RWPE2 (cell line): ENCODE results near the gene PLXNB3.
"Not testable (repeated sequence)": the region's sequence is repeated elsewhere in the genome, so short reads cannot be mapped to it uniquely, and the experiment has no call there.

ENCODE experiments used
- ATAC-seq: fragments of 200-7000 bp; cut with Tn5 transposase; 3 replicates; pipeline ENCODE4 v1.9.1; 2021; ENCODE audit warnings: low read depth
- DNase-seq: peaks from one replicate; pipeline ENCODE4 v3.0.0-alpha.2; 2020; ENCODE audit warnings: low spot score
- H3K27ac ChIP-seq: fragments of 450-650 bp; 2 replicates; pipeline ENCODE4 v1.5.1; 2017; ENCODE audit warnings: mild to moderate bottlenecking; ENCODE audit not compliant: poor library complexity, severe bottlenecking
- H3K27me3 ChIP-seq: fragments of 250-450 bp; sonication (Bioruptor Pico); 2 replicates; pipeline ENCODE4 v1.5.1; 2021; ENCODE audit warnings: mild to moderate bottlenecking, moderate library complexity; ENCODE audit not compliant: insufficient read depth, poor library complexity, severe bottlenecking
- H3K36me3 ChIP-seq: fragments of 250-450 bp; sonication (Bioruptor Pico); 2 replicates; pipeline ENCODE4 v1.5.1; 2020; ENCODE audit warnings: low read depth, mild to moderate bottlenecking, moderate library complexity
- H3K4me1 ChIP-seq: fragments of 250-450 bp; sonication (Bioruptor Pico); 2 replicates; pipeline ENCODE4 v1.5.1; 2021; ENCODE audit warnings: mild to moderate bottlenecking, moderate library complexity; ENCODE audit not compliant: insufficient read depth, poor library complexity, severe bottlenecking
- H3K4me3 ChIP-seq: fragments of 250-450 bp; sonication (Bioruptor Pico); 2 replicates; pipeline ENCODE4 v1.5.1; 2021; ENCODE audit warnings: mild to moderate bottlenecking, moderate library complexity; ENCODE audit not compliant: severe bottlenecking
- H3K9me3 ChIP-seq: fragments of 250-450 bp; sonication (Bioruptor Pico); 2 replicates; pipeline ENCODE4 v1.5.1; 2021; ENCODE audit warnings: mild to moderate bottlenecking, moderate library complexity; ENCODE audit not compliant: severe bottlenecking
- TF ChIP-seq, protein P1 (sequence below): fragments of 450-650 bp; IDR thresholded peaks from one replicate; pipeline ENCODE4 v1.5.1; 2017; ENCODE audit warnings: mild to moderate bottlenecking, moderate library complexity; ENCODE audit not compliant: poor library complexity, severe bottlenecking

PLXNB3 gene

DNA sequence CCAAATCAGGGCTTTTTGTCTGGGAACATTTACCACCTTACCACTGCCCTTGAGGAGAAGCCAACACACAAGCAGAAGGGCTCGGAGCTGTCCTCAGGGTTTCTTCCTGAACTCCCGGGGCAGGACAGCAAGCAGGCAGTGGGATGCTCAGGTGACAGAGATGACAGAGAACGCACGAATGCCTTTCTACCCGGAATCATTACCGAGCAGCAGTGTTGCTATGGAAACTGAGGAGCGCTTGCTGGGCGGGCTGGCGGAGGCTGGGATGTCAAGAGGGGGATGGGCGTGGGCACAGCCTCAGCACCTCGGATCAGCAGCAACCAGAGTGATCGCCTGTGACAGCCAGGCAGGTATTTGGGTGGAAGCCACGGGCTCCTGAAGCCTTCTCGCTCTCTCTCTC lies 48.2 kb downstream of the PLXNB3 start:
- H3K27me3 ChIP-seq: no peaks in the 10 kb centered on the region
- H3K4me1 ChIP-seq: no peaks in the 10 kb centered on the region
- TF ChIP-seq, protein P1, sequence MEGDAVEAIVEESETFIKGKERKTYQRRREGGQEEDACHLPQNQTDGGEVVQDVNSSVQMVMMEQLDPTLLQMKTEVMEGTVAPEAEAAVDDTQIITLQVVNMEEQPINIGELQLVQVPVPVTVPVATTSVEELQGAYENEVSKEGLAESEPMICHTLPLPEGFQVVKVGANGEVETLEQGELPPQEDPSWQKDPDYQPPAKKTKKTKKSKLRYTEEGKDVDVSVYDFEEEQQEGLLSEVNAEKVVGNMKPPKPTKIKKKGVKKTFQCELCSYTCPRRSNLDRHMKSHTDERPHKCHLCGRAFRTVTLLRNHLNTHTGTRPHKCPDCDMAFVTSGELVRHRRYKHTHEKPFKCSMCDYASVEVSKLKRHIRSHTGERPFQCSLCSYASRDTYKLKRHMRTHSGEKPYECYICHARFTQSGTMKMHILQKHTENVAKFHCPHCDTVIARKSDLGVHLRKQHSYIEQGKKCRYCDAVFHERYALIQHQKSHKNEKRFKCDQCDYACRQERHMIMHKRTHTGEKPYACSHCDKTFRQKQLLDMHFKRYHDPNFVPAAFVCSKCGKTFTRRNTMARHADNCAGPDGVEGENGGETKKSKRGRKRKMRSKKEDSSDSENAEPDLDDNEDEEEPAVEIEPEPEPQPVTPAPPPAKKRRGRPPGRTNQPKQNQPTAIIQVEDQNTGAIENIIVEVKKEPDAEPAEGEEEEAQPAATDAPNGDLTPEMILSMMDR: no peak

DNA sequence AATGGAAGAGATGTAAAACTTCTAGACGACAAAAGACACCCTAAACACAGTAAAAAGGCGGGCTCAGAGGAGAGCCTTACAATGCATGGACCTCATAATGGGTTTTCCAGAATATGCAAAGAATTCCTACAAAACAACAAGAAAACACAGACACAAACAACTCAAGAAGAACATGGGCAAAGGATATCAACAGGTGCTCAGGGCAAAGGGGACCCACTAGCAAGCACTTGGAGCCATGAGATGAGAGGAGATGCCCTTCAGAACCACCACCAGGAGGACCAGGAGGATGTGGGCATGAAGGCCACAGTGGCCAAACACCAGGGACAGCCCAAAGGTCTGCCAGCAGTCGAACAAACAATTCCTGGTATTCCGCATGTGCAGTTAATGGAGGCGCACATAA lies 49.1 kb downstream of the PLXNB3 start:
- DNase-seq (no peak), ATAC-seq (no peak)
- Histone ChIP-seq H3K9me3 (no peaks in the 10 kb centered on the region), H3K27ac (no peak overlapping the region), H3K27me3 (no peaks in the 10 kb centered on the region), H3K4me1 (no peaks in the 10 kb centered on the region), H3K4me3 (no peak overlapping the region), H3K36me3 (no peaks in the 10 kb centered on the region)
- TF ChIP-seq, protein P1: no peak

More for the DNA sequence above, 48.2 kb downstream of the PLXNB3 start:
- no peaks in the 10 kb centered on the region for H3K36me3 ChIP-seq
- ATAC-seq (no peak), DNase-seq (no peak)
- H3K9me3 ChIP-seq: no peaks in the 10 kb centered on the region
- H3K27ac ChIP-seq: no peak overlapping the region
- H3K4me3 ChIP-seq: no peak overlapping the region

DNA sequence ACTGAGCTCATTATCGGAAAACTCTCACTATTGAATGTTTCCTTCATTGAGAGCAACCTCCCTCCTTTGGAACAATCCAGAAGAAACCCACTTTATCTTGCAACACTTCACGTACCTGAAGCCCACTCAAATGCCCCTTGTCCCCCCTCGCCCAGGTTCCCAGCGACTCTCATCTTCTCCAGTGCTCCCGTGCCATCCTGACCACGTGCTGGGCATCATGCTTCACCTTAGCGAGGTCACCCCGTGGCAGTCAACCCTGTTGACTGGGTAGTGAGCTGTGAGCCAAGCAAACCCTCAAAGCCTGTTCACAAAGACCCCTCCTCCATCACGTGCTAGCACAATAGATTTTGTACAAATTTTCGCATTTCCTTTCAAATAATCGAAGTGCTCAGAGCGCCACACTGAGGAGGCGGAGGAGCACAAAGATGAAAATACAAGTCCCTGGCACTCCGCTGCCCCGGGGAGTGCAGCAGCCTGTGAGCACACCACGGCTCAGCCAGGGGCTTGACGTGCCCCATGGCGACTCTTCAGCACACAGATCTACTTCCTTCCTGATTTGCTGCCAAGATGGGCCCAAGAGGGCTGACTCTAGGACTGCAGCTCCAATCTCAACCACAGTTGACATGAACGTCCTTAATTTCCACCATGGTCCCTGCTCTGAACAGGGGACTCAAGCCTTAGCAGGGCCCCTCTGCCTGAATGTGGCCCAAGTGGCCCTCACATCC lies 50.7 kb downstream of the PLXNB3 start:
- H3K27me3 ChIP-seq: no peaks in the 10 kb centered on the region
- H3K4me1 ChIP-seq: no peaks in the 10 kb centered on the region
- ATAC-seq: no peak
- no peaks in the 10 kb centered on the region for H3K9me3 ChIP-seq
- no peak overlapping the region for H3K4me3 ChIP-seq
- H3K36me3 ChIP-seq: no peaks in the 10 kb centered on the region
- no peak overlapping the region for H3K27ac ChIP-seq
- TF ChIP-seq, protein P1: no peak
- no peak for DNase-seq

DNA sequence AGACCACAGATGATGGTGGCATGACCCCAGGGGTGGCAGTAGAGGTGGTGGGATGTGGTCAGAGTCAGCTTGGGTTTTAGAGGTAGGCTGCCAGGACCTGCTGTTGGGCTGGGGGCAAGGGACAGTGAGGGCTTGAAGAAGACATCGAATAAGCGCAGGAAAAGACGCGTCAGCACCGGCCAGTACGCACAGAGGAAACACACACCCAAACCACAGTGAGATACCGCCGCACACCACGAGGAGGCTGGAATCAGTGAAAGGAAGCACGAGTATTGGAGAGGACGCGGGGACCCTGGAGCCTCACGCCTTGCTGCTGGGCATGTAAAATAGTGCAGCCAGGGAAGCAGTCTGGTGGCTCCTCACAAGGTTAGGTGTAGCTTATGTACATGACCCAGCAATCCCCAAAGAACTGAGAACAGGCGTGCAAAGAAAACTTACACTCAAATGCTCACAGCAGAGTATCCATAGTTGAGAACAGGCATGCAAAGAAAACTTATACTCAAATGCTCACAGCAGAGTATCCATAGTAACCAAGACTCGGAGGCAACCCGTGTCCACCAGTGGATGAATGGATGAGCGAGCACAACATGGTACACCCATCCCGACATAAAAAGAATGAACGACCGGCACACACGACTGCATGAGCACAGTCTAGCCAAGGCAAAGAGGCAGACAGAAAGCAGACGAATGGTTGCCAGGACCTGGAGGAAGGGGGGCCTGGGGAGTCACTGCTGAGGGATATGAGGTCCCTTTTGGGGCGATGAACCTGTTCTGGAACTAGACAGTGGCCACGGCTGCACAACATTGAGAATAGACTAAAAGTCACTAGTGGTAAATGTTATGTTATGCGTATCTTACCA lies 53.0 kb downstream of the PLXNB3 start:
- Histone ChIP-seq H3K27me3 (no peaks in the 10 kb centered on the region), H3K4me1 (no peaks in the 10 kb centered on the region), H3K27ac (no peak overlapping the region), H3K9me3 (no peaks in the 10 kb centered on the region), H3K36me3 (no peaks in the 10 kb centered on the region), H3K4me3 (no peak overlapping the region)
- TF ChIP-seq, protein P1: no peak
- ATAC-seq (no peak), DNase-seq (no peak)

GRCh38 chrX:153818064-153818463 lies 54.0 kb downstream of the PLXNB3 start:
- not testable (repeated sequence) for ATAC-seq, H3K4me1 ChIP-seq, H3K27me3 ChIP-seq, DNase-seq, H3K4me3 ChIP-seq, H3K36me3 ChIP-seq, H3K27ac ChIP-seq, H3K9me3 ChIP-seq
